Activated gamma-delta T cell treated with Interleukin-2 at 50 U/mL for 16 hours (primary cell): ENCODE results near the gene CLCA4.
"Not testable (repeated sequence)": the region's sequence is repeated elsewhere in the genome, so short reads cannot be mapped to it uniquely, and the experiment has no call there.

ENCODE experiments used
- DNase-seq: peaks from one replicate; pipeline ENCODE4 v3.0.0-alpha.2; 2020

Gene CLCA4

GRCh38 chr1:86537928-86538695 lies 8.8 kb upstream of the CLCA4 start:
- DNase-seq, result no peak

- DNase-seq, result no peak
Observed at GRCh38 chr1:86538775-86539174, 8.1 kb upstream of the CLCA4 start.

- DNase-seq, result no peak
Observed at GRCh38 chr1:86541859-86542258, 5.0 kb upstream of the CLCA4 start.

GRCh38 chr1:86542631-86543030 lies 4.2 kb upstream of the CLCA4 start:
- no peak for DNase-seq

- no peak for DNase-seq
Observed at GRCh38 chr1:86548839-86549238, 2.0 kb downstream of the CLCA4 start.

- DNase-seq, result no peak
Observed at GRCh38 chr1:86551305-86551704, 4.4 kb downstream of the CLCA4 start.

GRCh38 chr1:86552376-86552775 lies 5.5 kb downstream of the CLCA4 start:
- DNase-seq, result no peak

- DNase-seq, result no peak
Observed at GRCh38 chr1:86557739-86558138, 10.9 kb downstream of the CLCA4 start.

- DNase-seq, result no peak
Observed at GRCh38 chr1:86563849-86564248, 17.0 kb downstream of the CLCA4 start.

GRCh38 chr1:86567341-86567740 lies 20.5 kb downstream of the CLCA4 start:
- no peak for DNase-seq

- DNase-seq, result no peak
Observed at GRCh38 chr1:86567878-86568277, 21.0 kb downstream of the CLCA4 start.

- DNase-seq, result no peak
Observed at GRCh38 chr1:86573763-86574484, 27.0 kb downstream of the CLCA4 start.

- no peak for DNase-seq
Observed at GRCh38 chr1:86581231-86581630, 34.4 kb downstream of the CLCA4 start.

- DNase-seq, result no peak
Observed at GRCh38 chr1:86582161-86582560, 35.3 kb downstream of the CLCA4 start.

GRCh38 chr1:86583032-86583431 lies 36.2 kb downstream of the CLCA4 start:
- DNase-seq, result no peak

- DNase-seq, result no peak
Observed at GRCh38 chr1:86583593-86583992, 36.7 kb downstream of the CLCA4 start.

- DNase-seq, result no peak
Observed at GRCh38 chr1:86594284-86594770, 47.4 kb downstream of the CLCA4 start.

GRCh38 chr1:86596224-86596623 lies 49.3 kb downstream of the CLCA4 start:
- DNase-seq, result no peak

- no peak for DNase-seq
Observed at GRCh38 chr1:86596741-86597290, 49.9 kb downstream of the CLCA4 start.

GRCh38 chr1:86606080-86606479 lies 59.2 kb downstream of the CLCA4 start:
- not testable (repeated sequence) for DNase-seq

- DNase-seq, result no peak
Observed at GRCh38 chr1:86616433-86616832, 69.6 kb downstream of the CLCA4 start.

- DNase-seq, result no peak
Observed at GRCh38 chr1:86616871-86617270, 70.0 kb downstream of the CLCA4 start.

GRCh38 chr1:86618358-86618757 lies 71.5 kb downstream of the CLCA4 start:
- no peak for DNase-seq

GRCh38 chr1:86619313-86619712 lies 72.4 kb downstream of the CLCA4 start:
- DNase-seq, result no peak
